ENCODE data around the gene UBAC2. TPM values are rescaled to one million over a fixed set of nuclear protein-coding genes. Genes with fewer than 3 reads are reported as not detected.
A peak's percentile ranks its signal among the peaks of the same experiment; 100 is the strongest.

The UBAC2 gene
- total RNA-seq, 2 experiments from 2014 or later, result 48.4 to 56.3 TPM

GRCh38 chr13:99280166-99280565 is 79.5 kb downstream of the UBAC2 start:
- Mint-ChIP-seq H3K27ac (peak overlapping the region; percentile 49), H3K9me3 (ENCODE audit: low read depth) (no peaks in the 10 kb centered on the region), H3K4me1 (peaks cover 91% of the 10 kb centered on the region), H3K4me3 (no peak overlapping the region), H3K36me3 (ENCODE audit: low read depth) (peaks cover 35% of the 10 kb centered on the region), H3K27me3 (no peaks in the 10 kb centered on the region)
- intact Hi-C loops (cut with DNase I, micrococcal nuclease), result no loop called here
- ATAC-seq (peak; percentile 23), DNase-seq (no peak)
- ChIA-PET CTCF (interaction anchor here (0.5 to 2.1 kb wide), 7 partner anchors 9 to 438 kb away, joined by 3 to 10 read pairs (median 6); no protein-coding TSS in a partner anchor), POLR2A (no interaction called here)

DNA sequence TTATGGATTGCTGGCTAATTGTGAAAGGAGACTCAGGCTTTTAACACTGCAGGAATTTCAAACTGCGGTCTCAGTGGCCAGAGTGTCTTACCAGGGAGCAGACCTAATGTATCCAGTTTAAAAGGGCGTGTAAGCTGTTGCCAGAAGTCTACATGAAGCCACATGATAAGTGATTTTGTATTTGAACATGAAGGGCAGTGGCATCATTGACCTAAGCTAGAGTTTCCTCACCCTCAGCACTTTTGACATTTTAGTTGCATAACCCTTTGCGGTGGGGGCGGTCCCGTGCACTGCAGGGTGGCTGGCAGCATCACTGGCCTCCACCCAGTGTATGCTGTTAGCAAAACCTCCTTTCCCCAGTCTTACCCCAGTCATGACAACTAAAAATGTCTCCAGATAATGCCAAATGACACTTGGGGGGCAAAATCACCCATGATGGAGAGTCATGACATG is 81.2 kb downstream of the UBAC2 start:
- H3K36me3 Mint-ChIP-seq (ENCODE audit: low read depth), result peaks cover 36% of the 10 kb centered on the region
- peaks cover 89% of the 10 kb centered on the region for H3K4me1 Mint-ChIP-seq
- no peaks in the 10 kb centered on the region for H3K9me3 Mint-ChIP-seq (ENCODE audit: low read depth)
- intact Hi-C loops (cut with DNase I, micrococcal nuclease), result no loop called here
- H3K27ac Mint-ChIP-seq, result peak overlapping the region; percentile 38
- peak; percentile 76 for ATAC-seq
- H3K4me3 Mint-ChIP-seq, result no peak overlapping the region
- ChIA-PET CTCF (interaction anchor here (0.6 to 1.9 kb wide), 8 partner anchors 9 to 155 kb away, joined by 3 to 4 read pairs (median 4); no protein-coding TSS in a partner anchor), POLR2A (interaction anchor here (0.9 kb wide), 1 partner anchor 36 kb away, joined by 3 read pairs; no protein-coding TSS in a partner anchor)
- peak; percentile 73 for DNase-seq
- no peaks in the 10 kb centered on the region for H3K27me3 Mint-ChIP-seq

DNA sequence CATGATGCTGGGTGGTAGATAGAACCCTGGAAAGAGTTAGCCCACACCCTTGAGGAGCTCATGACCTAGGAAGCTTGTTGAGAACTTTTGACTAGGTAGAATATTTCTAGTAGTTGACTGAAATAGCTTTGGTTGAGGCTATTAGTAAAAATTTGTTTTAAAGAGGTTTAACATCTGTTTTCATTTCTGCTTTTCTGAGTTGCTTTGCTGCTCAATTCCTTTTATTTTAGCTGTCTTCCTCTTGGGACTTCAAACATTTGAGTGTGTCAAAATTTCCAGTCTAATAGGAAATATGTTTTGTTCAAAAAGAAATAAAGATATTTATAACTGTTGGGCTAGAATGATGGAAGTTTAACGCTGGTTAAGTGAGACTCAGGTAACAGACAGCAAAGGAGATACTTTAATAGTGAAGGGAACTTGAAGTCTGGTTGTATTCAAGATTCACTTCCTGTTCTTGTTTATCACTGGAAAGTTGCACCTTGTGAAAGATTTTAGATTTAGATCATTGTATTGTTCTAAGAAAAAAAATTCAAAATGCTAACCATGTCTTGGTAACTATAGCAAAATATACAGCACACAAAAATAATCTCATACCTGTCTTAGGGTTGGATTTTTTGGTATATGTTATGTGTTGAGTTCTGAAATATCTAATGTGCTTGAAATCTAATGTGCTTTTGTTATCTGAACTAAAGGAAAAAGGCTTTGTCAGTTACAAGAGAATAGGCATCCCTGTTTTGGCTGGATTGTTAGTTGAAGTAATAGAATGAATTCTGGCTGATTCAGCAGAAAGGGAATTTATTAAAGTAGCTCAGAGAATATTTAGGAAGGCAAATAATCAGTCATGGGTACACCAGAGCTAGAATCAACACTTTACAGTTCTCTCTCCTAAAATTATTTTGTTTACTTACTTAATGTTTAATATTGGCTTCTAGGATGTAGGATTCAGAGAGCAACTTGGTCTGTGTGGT is 81.9 kb downstream of the UBAC2 start:
- H3K9me3 Mint-ChIP-seq (ENCODE audit: low read depth), result no peaks in the 10 kb centered on the region
- no peak for ATAC-seq
- H3K27ac Mint-ChIP-seq, result peak overlapping the region; percentile 69
- no peak overlapping the region for H3K4me3 Mint-ChIP-seq
- no peaks in the 10 kb centered on the region for H3K27me3 Mint-ChIP-seq
- intact Hi-C loops (cut with DNase I, micrococcal nuclease), result no loop called here
- POLR2A ChIA-PET, result interaction anchor here (0.7 to 0.9 kb wide), 2 partner anchors 32 to 37 kb away, joined by 3 to 5 read pairs; no protein-coding TSS in a partner anchor
- CTCF ChIA-PET, result interaction anchor here (0.6 to 1.9 kb wide), 13 partner anchors 9 to 155 kb away, joined by 3 to 6 read pairs (median 4); no protein-coding TSS in a partner anchor
- peaks cover 39% of the 10 kb centered on the region for H3K36me3 Mint-ChIP-seq (ENCODE audit: low read depth)
- H3K4me1 Mint-ChIP-seq, result peaks cover 92% of the 10 kb centered on the region
- DNase-seq, result no peak

DNA sequence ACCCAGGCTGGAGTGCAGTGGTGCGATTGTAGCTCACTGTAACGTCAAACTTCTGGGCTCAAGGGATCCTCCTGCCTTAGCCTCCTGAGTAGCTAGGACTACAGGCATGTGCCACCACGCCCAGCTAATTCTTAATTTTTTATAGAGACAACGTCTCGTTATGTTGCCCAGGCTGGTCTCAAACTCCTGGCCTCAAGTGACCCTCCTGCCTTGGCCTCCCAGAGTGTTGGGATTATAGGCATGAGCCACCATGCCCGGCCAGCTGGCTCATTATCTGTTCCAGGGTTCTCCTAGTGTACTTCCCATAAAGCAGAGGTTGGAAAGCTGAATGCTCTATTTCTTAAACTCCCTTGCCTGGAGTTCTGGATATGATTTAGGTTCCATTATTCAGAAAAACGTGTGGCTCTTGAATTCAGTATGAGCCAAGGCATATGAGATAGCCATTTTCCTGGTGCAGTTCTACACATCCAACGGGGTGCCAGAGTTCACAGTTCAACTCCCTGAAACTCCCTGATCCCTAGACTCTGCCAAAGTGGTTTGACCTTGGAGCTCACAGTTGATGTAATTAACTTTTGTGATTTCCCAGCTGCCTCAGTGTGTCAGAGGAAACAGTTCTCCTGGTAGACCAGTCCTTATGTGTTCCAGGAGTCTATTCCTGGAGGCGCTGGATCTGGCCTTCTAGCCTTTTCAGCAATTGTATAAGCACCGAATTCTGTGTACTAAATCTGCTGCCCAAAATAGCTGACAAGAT is 85.0 kb downstream of the UBAC2 start:
- H3K27ac Mint-ChIP-seq, result no peak overlapping the region
- no peak for ATAC-seq
- DNase-seq, result no peak
- H3K9me3 Mint-ChIP-seq (ENCODE audit: low read depth), result no peaks in the 10 kb centered on the region
- POLR2A ChIA-PET, result interaction anchor here (0.6 kb wide), 1 partner anchor 18 kb away, joined by 3 read pairs; no protein-coding TSS in a partner anchor
- H3K36me3 Mint-ChIP-seq (ENCODE audit: low read depth), result peaks cover 36% of the 10 kb centered on the region
- CTCF ChIA-PET, result interaction anchor here (0.6 to 7.7 kb wide), 9 partner anchors 9 to 289 kb away, joined by 3 to 49 read pairs (median 5); no protein-coding TSS in a partner anchor
- H3K27me3 Mint-ChIP-seq, result no peaks in the 10 kb centered on the region
- intact Hi-C loops (cut with DNase I, micrococcal nuclease), result no loop called here
- H3K4me1 Mint-ChIP-seq, result peaks cover 95% of the 10 kb centered on the region
- H3K4me3 Mint-ChIP-seq, result no peak overlapping the region

DNA sequence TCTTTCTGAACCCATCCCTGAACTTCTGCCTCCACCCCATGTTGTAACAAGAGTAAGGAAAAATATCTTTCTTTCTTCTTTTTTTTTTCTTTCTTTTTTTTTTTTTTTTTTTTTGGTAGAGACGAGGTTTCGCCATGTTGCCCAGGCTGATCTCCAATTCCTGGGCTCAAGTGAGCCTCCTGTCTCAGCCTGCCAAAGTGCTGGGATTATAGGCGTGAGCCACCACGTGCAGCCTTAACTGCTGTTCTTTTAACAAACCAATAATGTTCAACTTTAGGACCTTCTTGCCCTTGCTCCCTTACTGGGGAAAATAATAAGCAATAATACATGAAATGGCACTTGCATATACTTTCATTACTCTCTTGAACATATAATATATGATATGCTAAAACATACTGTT is 86.9 kb downstream of the UBAC2 start:
- CTCF ChIA-PET, result interaction anchor here (0.6 to 7.7 kb wide), 7 partner anchors 12 to 148 kb away, joined by 3 to 49 read pairs (median 7); partner anchors contain the start of gene GPR183
- intact Hi-C loops (cut with DNase I, micrococcal nuclease), result no loop called here
- Mint-ChIP-seq H3K9me3 (ENCODE audit: low read depth) (no peaks in the 10 kb centered on the region), H3K36me3 (ENCODE audit: low read depth) (peaks cover 39% of the 10 kb centered on the region), H3K27ac (peak overlapping the region; percentile 90), H3K4me1 (peaks cover 92% of the 10 kb centered on the region), H3K27me3 (no peaks in the 10 kb centered on the region), H3K4me3 (peak overlapping the region; percentile 24)
- POLR2A ChIA-PET, result interaction anchor here (0.7 to 1.6 kb wide), 7 partner anchors 9 to 94 kb away, joined by 3 to 10 read pairs (median 4); no protein-coding TSS in a partner anchor
- DNase-seq (no peak), ATAC-seq (no peak)

GRCh38 chr13:99288089-99288488 is 87.4 kb downstream of the UBAC2 start:
- DNase-seq, result peak; percentile 87
- peaks cover 91% of the 10 kb centered on the region for H3K4me1 Mint-ChIP-seq

DNA sequence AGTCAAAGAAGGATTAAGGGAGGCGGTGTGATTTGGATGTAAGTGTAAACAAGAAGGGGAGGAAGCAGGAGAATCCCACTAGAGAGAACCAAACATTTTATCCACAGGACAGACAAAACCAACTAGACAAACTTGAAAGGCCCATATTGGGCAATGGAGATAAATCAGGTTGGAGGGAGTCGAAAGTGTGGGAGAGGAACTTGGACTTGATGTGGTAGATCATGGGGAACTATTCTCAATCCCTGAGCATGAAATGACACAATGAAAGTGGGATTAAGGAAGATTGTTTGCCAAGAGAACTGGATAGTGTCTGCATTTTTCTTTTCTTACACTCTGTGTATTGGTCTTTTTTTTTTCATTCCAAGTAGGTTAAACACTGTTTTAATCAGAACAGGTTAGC is 88.6 kb downstream of the UBAC2 start:
- no peak overlapping the region for H3K4me3 Mint-ChIP-seq
- intact Hi-C loops (cut with DNase I, micrococcal nuclease), result loop anchor here (2.0 kb wide), 2 partner anchors 18 to 36 kb away; partner anchors contain the start of gene GPR183 (in 1 of the 2)
- no peaks in the 10 kb centered on the region for H3K9me3 Mint-ChIP-seq (ENCODE audit: low read depth)
- peak overlapping the region; percentile 90 for H3K27ac Mint-ChIP-seq
- H3K36me3 Mint-ChIP-seq (ENCODE audit: low read depth), result peaks cover 54% of the 10 kb centered on the region
- POLR2A ChIA-PET, result interaction anchor here (0.6 to 1.6 kb wide), 3 partner anchors 9 to 243 kb away, joined by 3 to 10 read pairs (median 4); no protein-coding TSS in a partner anchor
- no peak for DNase-seq
- no peaks in the 10 kb centered on the region for H3K27me3 Mint-ChIP-seq
- peaks cover 94% of the 10 kb centered on the region for H3K4me1 Mint-ChIP-seq
- CTCF ChIA-PET, result interaction anchor here (1.0 to 7.7 kb wide), 9 partner anchors 9 to 146 kb away, joined by 3 to 49 read pairs (median 7); no protein-coding TSS in a partner anchor
- no peak for ATAC-seq

More at GRCh38 chr13:99288089-99288488, 87.4 kb downstream of the UBAC2 start:
- peak; percentile 79 for ATAC-seq
- ChIA-PET POLR2A (interaction anchor here (0.6 to 1.6 kb wide), 9 partner anchors 8 to 137 kb away, joined by 3 to 10 read pairs (median 3); no protein-coding TSS in a partner anchor), CTCF (interaction anchor here (0.8 to 7.7 kb wide), 11 partner anchors 8 to 148 kb away, joined by 3 to 49 read pairs (median 7); partner anchors contain the start of gene GPR183)
- Mint-ChIP-seq H3K9me3 (ENCODE audit: low read depth) (no peaks in the 10 kb centered on the region), H3K4me3 (no peak overlapping the region), H3K27me3 (no peaks in the 10 kb centered on the region), H3K36me3 (ENCODE audit: low read depth) (peaks cover 43% of the 10 kb centered on the region), H3K27ac (peak overlapping the region; percentile 90)
- intact Hi-C loops (cut with DNase I, micrococcal nuclease), result loop anchor here (1.0 to 2.0 kb wide), 4 partner anchors 8 to 37 kb away; partner anchors contain the start of gene GPR183 (in 1 of the 2)

DNA sequence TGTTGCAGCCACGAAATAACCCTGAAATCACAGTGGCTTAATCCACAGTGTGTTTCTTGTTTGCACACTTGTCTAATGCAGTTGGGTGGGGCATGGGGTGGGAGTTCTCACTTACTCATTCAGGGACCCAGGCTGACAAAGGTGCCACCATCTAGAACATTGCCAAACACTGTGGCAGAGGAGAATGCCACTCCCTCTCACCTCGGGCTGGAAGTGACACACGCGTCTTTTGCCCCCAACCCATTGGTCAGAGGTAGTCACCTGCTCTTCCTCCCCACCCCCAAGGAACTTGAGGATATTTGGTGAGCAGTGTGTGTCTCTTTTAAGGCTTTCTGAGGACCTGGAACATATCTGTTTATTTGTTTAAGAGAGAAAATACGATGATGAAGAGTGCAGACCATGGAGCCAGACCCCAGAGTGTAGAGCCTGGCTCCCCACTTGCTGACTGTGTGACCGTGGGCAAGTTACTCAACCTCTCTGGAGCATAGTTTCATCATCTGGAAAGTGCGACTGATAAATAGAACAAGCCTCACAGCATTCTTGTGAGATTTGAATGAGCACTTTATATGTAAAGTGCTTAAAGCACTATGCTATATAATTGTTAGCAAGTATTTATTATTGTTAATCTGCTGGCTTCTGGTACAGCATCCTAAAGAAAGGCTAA is 89.2 kb downstream of the UBAC2 start:
- DNase-seq (peak; percentile 81), ATAC-seq (peak; percentile 73)
- ChIA-PET CTCF (interaction anchor here (1.7 to 7.7 kb wide), 4 partner anchors 14 to 146 kb away, joined by 5 to 49 read pairs (median 14); no protein-coding TSS in a partner anchor), POLR2A (interaction anchor here (0.6 kb wide), 1 partner anchor 244 kb away, joined by 3 read pairs; no protein-coding TSS in a partner anchor)
- Mint-ChIP-seq H3K36me3 (ENCODE audit: low read depth) (peaks cover 56% of the 10 kb centered on the region), H3K27me3 (no peaks in the 10 kb centered on the region), H3K4me1 (peaks cover 92% of the 10 kb centered on the region), H3K27ac (peak overlapping the region; percentile 90), H3K4me3 (peak overlapping the region; percentile 10), H3K9me3 (ENCODE audit: low read depth) (no peaks in the 10 kb centered on the region)
- intact Hi-C loops (cut with DNase I, micrococcal nuclease), result loop anchor here (2.0 kb wide), 2 partner anchors 17 to 35 kb away; partner anchors contain the start of gene GPR183 (in 1 of the 2)

DNA sequence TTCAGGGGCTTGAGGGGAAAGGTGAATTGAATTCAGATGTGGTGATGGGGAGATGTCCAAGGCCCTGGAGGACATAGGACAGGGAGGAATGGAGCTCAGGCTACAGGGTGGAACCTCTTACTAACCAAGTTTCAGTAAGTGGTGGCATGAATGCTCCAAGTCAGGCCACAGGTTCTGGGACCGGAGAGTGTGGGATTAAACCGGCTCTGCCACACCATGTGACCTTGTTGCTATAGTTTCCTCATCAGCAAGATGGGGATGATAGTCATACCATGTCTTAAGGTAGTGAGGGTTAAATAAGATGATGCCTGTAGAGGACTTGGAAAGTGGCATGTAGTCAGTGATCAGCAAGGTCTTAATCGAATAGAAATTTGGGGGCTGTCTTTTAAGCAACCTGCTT is 90.2 kb downstream of the UBAC2 start:
- H3K27me3 Mint-ChIP-seq, result no peaks in the 10 kb centered on the region
- intact Hi-C loops (cut with DNase I, micrococcal nuclease), result no loop called here
- POLR2A ChIA-PET, result interaction anchor here (0.6 kb wide), 2 partner anchors 90 to 150 kb away, joined by 4 to 7 read pairs; partner anchors contain the start of gene UBAC2
- H3K36me3 Mint-ChIP-seq (ENCODE audit: low read depth), result peaks cover 64% of the 10 kb centered on the region
- CTCF ChIA-PET, result interaction anchor here (7.7 kb wide), 1 partner anchor 21 kb away, joined by 49 read pairs; no protein-coding TSS in a partner anchor
- peak; percentile 73 for DNase-seq
- no peak overlapping the region for H3K4me3 Mint-ChIP-seq
- H3K9me3 Mint-ChIP-seq (ENCODE audit: low read depth), result no peaks in the 10 kb centered on the region
- peaks cover 93% of the 10 kb centered on the region for H3K4me1 Mint-ChIP-seq
- ATAC-seq, result peak; percentile 50
- peak overlapping the region; percentile 63 for H3K27ac Mint-ChIP-seq

DNA sequence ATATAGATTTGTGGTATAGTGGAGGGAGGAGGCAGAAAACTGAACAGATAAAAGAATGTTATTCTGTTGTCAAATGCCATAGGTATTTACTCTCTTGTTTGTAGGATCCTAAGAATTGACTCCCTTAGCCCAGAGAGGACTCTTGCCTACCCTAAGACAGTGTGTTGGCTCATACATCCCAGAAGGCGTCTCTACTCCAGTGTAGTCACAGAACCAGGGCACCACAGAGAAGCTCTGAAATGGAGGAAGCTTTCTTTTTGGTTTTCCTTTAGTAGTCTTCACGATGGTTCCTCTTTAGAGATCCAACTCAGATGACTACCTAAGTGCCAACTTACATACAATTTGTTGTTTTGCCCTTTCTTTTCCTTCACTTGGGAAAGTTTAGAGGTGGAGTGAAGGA is 92.5 kb downstream of the UBAC2 start:
- DNase-seq, result no peak
- H3K4me3 Mint-ChIP-seq, result no peak overlapping the region
- ATAC-seq, result no peak
- CTCF ChIA-PET, result interaction anchor here (0.6 to 3.2 kb wide), 9 partner anchors 12 to 382 kb away, joined by 3 to 19 read pairs (median 4); no protein-coding TSS in a partner anchor
- H3K27ac Mint-ChIP-seq, result peak overlapping the region; percentile 71
- H3K4me1 Mint-ChIP-seq, result peaks cover 92% of the 10 kb centered on the region
- H3K36me3 Mint-ChIP-seq (ENCODE audit: low read depth), result peaks cover 70% of the 10 kb centered on the region
- H3K27me3 Mint-ChIP-seq, result no peaks in the 10 kb centered on the region
- intact Hi-C loops (cut with DNase I, micrococcal nuclease), result no loop called here
- POLR2A ChIA-PET, result no interaction called here
- H3K9me3 Mint-ChIP-seq (ENCODE audit: low read depth), result no peaks in the 10 kb centered on the region
